Measurements from ENCODE around the gene CDK6. TPM values are rescaled to one million over a fixed set of nuclear protein-coding genes. Genes with fewer than 3 reads are reported as not detected.

The CDK6 gene
- polyA plus RNA-seq, 1 donor = 45.7 TPM

- DNase-seq = no peak
Observed at GRCh38 chr7:92671505-92672169, 164.7 kb downstream of the CDK6 start.

DNA sequence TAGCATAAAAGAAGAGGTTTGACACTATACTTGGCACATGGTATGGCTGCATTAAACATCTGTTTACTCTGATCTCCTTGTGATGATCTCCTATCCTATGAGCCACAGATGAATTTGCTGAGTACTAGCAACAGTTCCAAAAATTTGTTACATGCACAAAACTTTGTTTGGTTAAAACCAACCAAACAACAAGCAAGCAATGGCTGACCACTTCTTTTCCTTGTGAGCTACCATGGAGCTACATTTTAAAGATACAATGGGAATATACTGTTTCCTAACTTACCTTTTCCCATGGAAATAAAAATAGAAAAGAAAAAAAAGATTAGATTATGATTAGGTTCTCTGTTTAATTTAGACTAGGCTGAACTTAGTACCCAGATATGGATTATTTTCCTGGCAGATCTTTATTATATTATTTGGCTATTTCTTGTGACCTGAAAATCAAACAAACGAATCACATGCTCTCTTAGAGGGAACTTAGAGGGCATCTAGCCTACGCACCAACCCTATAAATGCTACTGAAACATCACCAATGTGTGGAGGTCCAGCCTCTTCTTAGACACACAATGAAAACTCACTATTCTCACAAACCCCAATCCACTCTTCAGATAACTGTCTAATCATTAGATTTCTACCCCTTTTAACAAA lies 166.0 kb downstream of the CDK6 start:
- no peak for DNase-seq

GRCh38 chr7:92669616-92670165 lies 166.7 kb downstream of the CDK6 start:
- no peak for DNase-seq

GRCh38 chr7:92668564-92668963 lies 167.8 kb downstream of the CDK6 start:
- DNase-seq = no peak

DNA sequence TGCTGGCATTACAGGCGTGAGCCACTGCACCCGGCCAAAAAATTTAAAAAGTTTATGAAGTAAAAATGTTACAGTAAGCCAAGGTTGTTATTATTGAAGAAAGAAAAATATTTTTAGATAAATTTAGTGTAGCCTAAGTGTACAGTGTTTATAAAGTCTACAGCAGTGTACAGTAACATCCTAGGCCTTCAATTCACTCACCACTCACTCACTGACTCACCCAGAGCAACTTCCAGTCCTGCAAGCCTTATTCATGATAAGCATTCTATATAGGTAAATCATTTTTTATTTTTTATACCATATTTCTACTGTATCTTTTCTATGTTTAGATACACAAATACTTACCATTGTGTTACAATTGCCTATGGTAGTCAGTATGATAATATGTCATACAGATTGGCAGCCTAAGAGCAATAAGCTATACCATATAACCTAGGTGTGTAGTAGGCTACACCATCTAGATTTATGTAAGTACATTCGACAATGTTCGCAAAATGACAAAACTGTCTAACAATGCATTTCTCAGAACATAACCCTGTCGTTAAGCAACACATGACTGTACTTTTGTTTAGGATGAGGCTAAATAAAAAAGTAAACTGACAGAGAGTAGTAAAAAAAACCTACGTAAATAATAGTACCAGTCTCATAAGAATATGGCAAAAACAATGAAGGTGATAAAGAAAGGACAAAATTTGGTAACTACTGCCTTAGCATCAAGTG lies 168.4 kb downstream of the CDK6 start:
- no peak for DNase-seq

DNA sequence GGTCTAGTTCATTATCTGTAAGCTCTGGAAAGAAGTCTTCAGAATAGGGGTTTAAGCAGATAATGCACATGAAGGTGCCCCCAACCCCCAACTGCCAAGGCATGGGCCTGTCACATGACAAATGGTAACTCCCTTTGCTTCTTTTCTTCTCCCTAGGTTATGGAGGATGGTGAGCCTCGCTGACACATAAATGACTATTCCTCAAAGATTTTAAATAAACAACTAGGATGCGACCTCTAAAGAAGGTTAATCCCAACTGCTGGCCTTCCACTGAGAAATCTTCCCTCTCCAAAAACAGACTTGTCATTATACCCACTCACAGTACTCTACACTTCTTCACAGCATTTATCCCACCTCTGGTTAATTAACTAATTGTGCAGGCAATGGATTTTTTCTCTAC lies 170.4 kb downstream of the CDK6 start:
- no peak for DNase-seq

DNA sequence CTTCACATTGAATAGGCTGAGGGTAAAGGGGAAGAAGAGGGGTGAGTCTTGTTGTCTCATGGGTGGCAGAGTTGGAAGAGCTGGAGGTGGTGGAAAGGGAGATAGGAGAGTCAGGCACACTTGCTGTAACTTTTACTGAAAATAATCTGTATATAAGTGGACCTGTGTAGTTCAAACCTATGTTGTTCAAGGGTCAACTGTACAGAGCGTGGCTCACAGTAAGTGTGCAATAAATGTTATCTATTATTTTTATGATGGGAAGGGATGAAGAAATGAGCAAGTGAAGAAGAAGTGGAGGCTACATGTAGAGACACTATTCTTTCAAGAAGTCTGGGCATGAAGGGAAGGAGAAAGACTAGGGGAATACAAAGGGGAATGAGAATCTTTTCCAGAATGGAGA lies 174.7 kb downstream of the CDK6 start:
- no peak for DNase-seq

GRCh38 chr7:92658671-92659070 lies 177.7 kb downstream of the CDK6 start:
- DNase-seq = no peak

- DNase-seq = no peak
Observed at GRCh38 chr7:92657391-92657790, 179.0 kb downstream of the CDK6 start.

GRCh38 chr7:92656121-92656520 lies 180.3 kb downstream of the CDK6 start:
- no peak for DNase-seq

- DNase-seq = no peak
Observed at GRCh38 chr7:92655346-92655884, 181.0 kb downstream of the CDK6 start.

- no peak for DNase-seq
Observed at GRCh38 chr7:92653136-92653535, 183.2 kb downstream of the CDK6 start.

DNA sequence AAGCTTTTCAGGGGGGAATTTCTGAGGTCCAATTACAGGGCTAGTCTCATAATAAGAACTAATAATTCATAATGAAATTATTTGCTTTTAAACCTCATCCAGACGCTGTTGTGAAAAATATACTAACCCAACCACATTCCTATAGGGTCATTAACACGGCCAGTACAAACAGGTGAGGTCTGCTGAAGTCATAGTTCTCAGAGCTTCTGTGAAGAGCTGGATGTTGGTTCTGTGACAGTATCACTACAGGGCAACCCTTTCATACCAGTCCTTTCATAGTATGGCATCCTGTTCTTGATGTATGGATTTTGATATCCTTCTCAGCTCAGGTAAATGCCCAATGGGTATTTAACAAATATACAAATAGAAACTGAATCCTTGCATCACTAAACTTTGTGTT lies 183.8 kb downstream of the CDK6 start:
- no peak for DNase-seq

DNA sequence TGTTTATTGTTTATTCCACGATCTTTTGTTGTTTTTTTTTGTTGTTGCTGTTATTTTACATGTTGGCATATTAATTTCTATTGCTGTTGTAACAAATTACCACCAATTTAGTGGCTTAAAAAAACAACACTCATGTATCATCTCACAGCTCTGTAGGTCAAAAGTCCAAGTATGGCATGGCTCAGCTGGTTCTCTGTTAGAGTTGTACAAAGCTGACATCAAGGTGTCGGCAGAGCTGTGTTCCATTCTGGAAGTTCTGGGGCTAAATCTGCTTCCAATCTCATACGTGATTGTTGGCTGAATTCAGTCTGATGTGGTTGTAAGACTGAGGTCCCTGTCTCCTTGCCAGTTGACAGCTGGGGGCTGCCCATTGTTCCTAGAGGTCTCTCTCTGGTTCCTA lies 186.0 kb downstream of the CDK6 start:
- no peak for DNase-seq

DNA sequence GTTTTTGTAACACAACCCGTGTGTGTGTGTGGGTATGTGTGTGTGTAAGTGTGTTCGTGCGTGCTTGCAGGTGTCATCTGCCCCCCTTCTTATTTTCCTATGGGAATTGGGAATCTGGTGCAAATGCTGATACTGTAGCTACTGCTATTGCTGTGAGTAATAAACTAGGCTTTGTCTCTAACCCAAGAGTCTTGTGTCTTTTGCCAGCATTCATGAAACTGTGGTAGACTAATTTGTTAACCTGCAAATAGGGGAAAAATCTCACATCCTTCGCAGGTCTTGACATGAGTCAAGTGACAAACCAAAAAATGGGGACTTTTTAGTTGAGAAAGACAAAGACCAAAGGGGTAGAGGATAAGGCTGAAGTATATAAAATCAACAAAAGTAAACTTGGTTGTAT lies 188.3 kb downstream of the CDK6 start:
- DNase-seq = no peak

GRCh38 chr7:92647652-92648051 lies 188.7 kb downstream of the CDK6 start:
- DNase-seq = no peak

GRCh38 chr7:92647011-92647625 lies 189.3 kb downstream of the CDK6 start:
- DNase-seq = no peak

DNA sequence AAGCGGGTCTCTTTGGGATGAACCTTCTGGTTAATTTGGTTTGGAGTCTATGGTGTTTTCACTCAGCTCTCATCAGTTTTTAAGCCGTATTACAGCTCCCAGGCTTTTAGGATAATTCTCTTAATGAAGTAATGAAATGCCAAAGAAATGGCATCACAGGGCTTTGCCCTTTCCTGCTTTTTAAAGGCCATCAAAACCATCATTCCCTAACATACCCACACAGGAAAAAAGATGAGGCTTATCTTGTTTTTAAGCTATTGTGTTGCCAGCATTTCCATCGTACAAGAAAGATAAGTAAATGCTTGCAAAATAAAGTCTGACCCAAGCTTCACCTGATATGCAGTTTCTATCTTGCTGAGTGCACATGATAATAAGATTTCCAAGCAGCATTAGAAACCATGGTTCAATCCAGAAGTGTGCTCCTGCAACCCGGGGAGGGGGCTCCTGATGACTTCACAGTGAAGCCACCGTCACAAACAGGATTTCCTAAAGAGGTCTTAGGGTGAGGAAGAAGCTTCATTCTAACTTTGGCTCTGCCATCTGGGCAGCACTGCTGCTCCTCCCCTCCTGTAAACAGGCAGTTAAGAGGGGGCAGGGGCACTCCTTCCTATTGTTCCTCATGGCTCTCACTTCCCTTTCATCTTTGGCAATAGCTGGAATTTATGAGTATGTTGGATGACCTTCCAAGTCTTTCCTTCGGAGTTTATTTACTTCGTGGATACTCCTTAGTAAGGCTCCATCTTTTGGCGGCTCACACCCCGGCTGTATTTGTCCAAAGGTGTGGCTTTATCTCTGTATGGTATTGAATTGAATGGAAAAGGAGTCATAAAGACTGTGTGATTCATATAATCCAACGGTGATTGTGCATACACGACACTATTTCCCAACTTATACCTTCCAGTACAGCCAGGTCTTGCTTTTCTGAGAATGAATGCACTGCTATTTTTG lies 191.0 kb downstream of the CDK6 start:
- DNase-seq = peak; percentile 25

DNA sequence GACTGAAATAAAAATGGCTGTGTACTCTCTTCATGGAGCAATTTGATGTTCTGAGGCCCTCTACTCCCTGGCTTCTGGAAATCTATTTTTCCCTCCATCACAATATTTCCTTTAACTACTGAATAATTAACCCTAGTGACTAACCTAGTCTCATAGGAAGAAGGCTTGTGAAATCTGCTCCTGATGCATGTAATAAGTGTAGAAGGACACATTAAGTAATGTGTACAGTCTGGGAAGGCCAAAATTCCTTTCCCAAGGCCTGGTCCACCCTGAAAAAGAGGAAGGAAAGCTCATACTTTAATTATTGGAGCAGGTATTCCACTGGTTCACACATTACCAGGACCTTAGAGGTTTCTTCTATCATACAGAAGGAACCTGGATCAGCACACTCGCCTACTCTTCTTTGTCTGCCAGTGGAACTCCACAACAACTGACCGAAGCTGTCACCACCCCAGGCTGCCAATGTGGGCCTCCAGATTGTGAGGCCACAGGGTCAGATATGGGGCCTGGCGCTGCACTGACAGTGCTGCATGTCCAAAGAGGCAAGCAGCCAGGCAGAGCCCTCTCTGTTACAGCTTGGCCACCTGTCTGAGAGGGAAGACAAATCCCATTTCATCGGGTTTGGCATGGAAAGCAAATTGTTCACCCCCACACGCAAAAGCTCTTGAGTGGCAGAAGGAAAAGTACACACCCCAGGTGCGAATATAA lies 191.8 kb downstream of the CDK6 start:
- DNase-seq = peak; percentile 32

DNA sequence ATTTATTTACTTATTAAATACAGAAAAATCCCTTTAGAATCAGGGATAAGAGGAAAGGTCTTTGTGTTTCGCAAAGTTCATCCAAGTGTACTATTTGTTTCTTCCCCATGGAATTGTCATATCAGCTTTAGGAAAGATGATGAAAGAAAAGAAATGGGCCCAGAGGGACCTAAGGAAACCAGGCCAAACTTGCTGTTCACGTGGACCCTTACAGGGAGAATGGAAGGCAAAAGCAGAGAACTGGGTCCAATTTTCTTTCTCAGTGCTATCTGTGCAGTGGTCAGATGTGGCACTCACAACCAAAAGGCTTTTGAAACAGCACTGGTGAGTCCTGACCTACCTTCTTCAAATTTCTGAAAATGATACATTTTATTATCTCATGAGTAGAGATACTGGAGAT lies 192.6 kb downstream of the CDK6 start:
- DNase-seq = no peak

DNA sequence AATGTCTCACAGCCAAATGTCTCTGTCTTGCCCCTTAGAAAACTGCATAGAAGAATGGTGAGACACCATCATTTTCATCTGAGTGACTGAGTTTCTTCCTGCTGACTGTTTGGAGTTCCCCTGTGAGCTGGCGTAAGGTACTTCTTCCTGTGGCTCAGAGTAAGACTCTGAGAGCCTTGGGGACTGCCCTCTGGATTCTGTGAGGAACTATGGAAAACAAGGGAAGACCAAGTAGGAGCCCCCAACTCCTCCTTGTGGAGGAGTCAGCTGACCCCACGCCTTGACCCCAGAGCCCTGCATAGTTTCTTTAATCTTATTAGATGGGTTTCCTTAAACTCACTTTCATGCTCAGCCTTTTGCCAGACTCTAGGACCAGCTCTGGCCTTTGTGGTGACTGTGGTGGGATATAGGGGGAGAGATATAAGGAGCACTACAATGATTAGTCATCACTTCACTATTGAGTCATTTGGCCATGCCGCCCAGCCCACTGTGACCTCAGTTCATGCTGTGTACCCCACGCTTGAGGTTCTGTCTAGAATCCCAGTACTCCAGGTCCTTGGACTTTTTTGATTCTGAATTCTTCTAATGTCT lies 194.4 kb downstream of the CDK6 start:
- no peak for DNase-seq

Data from hindlimb muscle (tissue), 1 donor.